CD4-positive, alpha-beta T cell (primary cell): ENCODE measurements around the gene COL23A1. TPM values are rescaled to one million over a fixed set of nuclear protein-coding genes. Genes with fewer than 3 reads are reported as not detected.
A peak's percentile ranks its signal among the peaks of the same experiment; 100 is the strongest.

Source experiments
- ATAC-seq: fragments of 200-7000 bp; cut with Tn5 transposase; one replicate; pipeline ENCODE4 v1.10.0; 2022; ENCODE audit warnings: mild to moderate bottlenecking; ENCODE audit not compliant: poor library complexity
- CTCF ChIA-PET: fragments of 350-600 bp; sonication (Branson Sonifier 250); formaldehyde crosslinking; loops from one replicate; lab custom pipeline; 2021; ENCODE audit warnings: antibody characterized with exemption, inconsistent platforms; lab: Charles Lee
- POLR2A ChIA-PET: fragments of 350-600 bp; sonication (Branson Sonifier 250); formaldehyde crosslinking; loops from one replicate; lab custom pipeline; 2021; ENCODE audit warnings: antibody characterized with exemption, inconsistent platforms; lab: Charles Lee
- DNase-seq, 14 experiments: peaks; one replicate each; pipeline ENCODE4 v3.0.0-alpha.2; 2013 to 2020; ENCODE audit warnings: mixed read lengths in 2 of 14
- H3K27ac ChIP-seq, 2 donors: one replicate each; pipeline versions ENCODE4 v1.5.1 to v1.7.0; 2013; ENCODE audit warnings: low read length in 2 of 2, low read depth in 1 of 2, mild to moderate bottlenecking in 1 of 2
- H3K27me3 ChIP-seq, 2 experiments: 1 replicate in 1 of 2; 2 replicates in 1 of 2; pipeline versions ENCODE4 v1.6.1 to v1.7.0; 2013; ENCODE audit warnings: low read length in 2 of 2, control low read depth in 1 of 2, mild to moderate bottlenecking in 1 of 2, moderate library complexity in 1 of 2; ENCODE audit not compliant: insufficient read depth in 2 of 2, control insufficient read depth in 1 of 2
- H3K36me3 ChIP-seq: one replicate; pipeline ENCODE4 v1.6.1; 2013; ENCODE audit warnings: low read length, control low read depth; ENCODE audit not compliant: insufficient read depth
- H3K4me1 ChIP-seq: one replicate; pipeline ENCODE4 v1.6.1; 2013; ENCODE audit warnings: low read length, control low read depth; ENCODE audit not compliant: insufficient read depth
- H3K4me3 ChIP-seq: one replicate; pipeline ENCODE4 v1.5.1; 2013; ENCODE audit warnings: mild to moderate bottlenecking, low read length, moderate library complexity
- H3K9me3 ChIP-seq, 2 experiments: 1 replicate in 1 of 2; 2 replicates in 1 of 2; pipeline versions ENCODE4 v1.6.1 to v1.7.0; 2013; ENCODE audit warnings: low read length in 2 of 2, mild to moderate bottlenecking in 2 of 2, control low read depth in 1 of 2, moderate library complexity in 1 of 2; ENCODE audit not compliant: control insufficient read depth in 1 of 2, insufficient read depth in 1 of 2
- H3K27ac Mint-ChIP-seq: one replicate; pipeline ENCODE4 v1.8.0; 2020; ENCODE audit warnings: mixed read lengths
- H3K27me3 Mint-ChIP-seq: one replicate; pipeline ENCODE4 v1.8.0; 2021; ENCODE audit warnings: mixed read lengths
- H3K36me3 Mint-ChIP-seq: one replicate; pipeline ENCODE4 v1.8.0; 2021; ENCODE audit warnings: low read depth, mixed read lengths
- H3K4me1 Mint-ChIP-seq: one replicate; pipeline ENCODE4 v1.8.0; 2021; ENCODE audit warnings: low read depth, mixed read lengths
- H3K4me3 Mint-ChIP-seq: one replicate; pipeline ENCODE4 v1.8.0; 2020; ENCODE audit warnings: mild to moderate bottlenecking, mixed read lengths
- H3K9me3 Mint-ChIP-seq: one replicate; pipeline ENCODE4 v1.8.0; 2020; ENCODE audit warnings: mixed read lengths
- CTCF ChIP-seq: fragments of 200-600 bp; IDR thresholded peaks from one replicate; pipeline ENCODE4 v1.8.0; 2022; ENCODE audit warnings: antibody characterized with exemption, mild to moderate bottlenecking
- intact Hi-C, 2 experiments: fragments of 100-400 bp; cut with DNase I in 1 of 2; cut with micrococcal nuclease in 1 of 2; formaldehyde crosslinking; loops; one replicate each; pipeline versions ENCODE4 v1.15.1 to v1.9.0; 2023 to 2025; cut with DNase I, micrococcal nuclease
- total RNA-seq, 174 experiments: library from RNA in 2 of 174; stranded (reverse) in 2 of 174; gene quantifications; one replicate each; pipeline ENCODE4 v1.2.3 and lab custom pipeline; 2021 to 2026

Gene COL23A1
- total RNA-seq, 2 experiments from 2014 or later: not detected

GRCh38 chr5:178340637-178341036 lies 249.6 kb downstream of the COL23A1 start:
- no peaks in the 10 kb centered on the region for H3K4me1 ChIP-seq
- no peak overlapping the region for H3K27ac Mint-ChIP-seq
- CTCF ChIA-PET: no interaction called here
- no peak overlapping the region for H3K27ac ChIP-seq
- H3K4me3 ChIP-seq: no peak overlapping the region
- no peaks in the 10 kb centered on the region for H3K9me3 Mint-ChIP-seq
- H3K27me3 Mint-ChIP-seq: no peaks in the 10 kb centered on the region
- TF ChIP-seq CTCF: no peak
- DNase-seq (no peak), ATAC-seq (no peak)
- no peaks in the 10 kb centered on the region for H3K4me1 Mint-ChIP-seq
- peaks cover 0 to 3% of the 10 kb centered on the region in 2 experiments for H3K27me3 ChIP-seq
- no peaks in the 10 kb centered on the region for H3K9me3 ChIP-seq
- POLR2A ChIA-PET: no interaction called here
- H3K36me3 Mint-ChIP-seq: no peaks in the 10 kb centered on the region
- H3K36me3 ChIP-seq: no peaks in the 10 kb centered on the region
- H3K4me3 Mint-ChIP-seq: no peak overlapping the region
- intact Hi-C loops: no loop called here

- Mint-ChIP-seq H3K27me3 (no peaks in the 10 kb centered on the region), H3K9me3 (no peaks in the 10 kb centered on the region), H3K27ac (no peak overlapping the region), H3K36me3 (no peaks in the 10 kb centered on the region), H3K4me1 (no peaks in the 10 kb centered on the region), H3K4me3 (no peak overlapping the region)
- Histone ChIP-seq H3K9me3 (no peaks in the 10 kb centered on the region), H3K4me1 (no peaks in the 10 kb centered on the region), H3K4me3 (no peak overlapping the region), H3K27me3 (peaks cover 0 to 3% of the 10 kb centered on the region in 2 experiments), H3K27ac (no peak overlapping the region), H3K36me3 (no peaks in the 10 kb centered on the region)
- intact Hi-C loops: no loop called here
- TF ChIP-seq CTCF: no peak
- POLR2A ChIA-PET: no interaction called here
- DNase-seq (peak in 1 of 14 experiments; percentile 21), ATAC-seq (no peak)
- CTCF ChIA-PET: no interaction called here
Observed at GRCh38 chr5:178340187-178340586, 250.0 kb downstream of the COL23A1 start.

- Mint-ChIP-seq H3K9me3 (no peaks in the 10 kb centered on the region), H3K4me1 (no peaks in the 10 kb centered on the region), H3K36me3 (no peaks in the 10 kb centered on the region), H3K4me3 (no peak overlapping the region), H3K27ac (no peak overlapping the region), H3K27me3 (no peaks in the 10 kb centered on the region)
- H3K4me3 ChIP-seq: no peak overlapping the region
- H3K4me1 ChIP-seq: no peaks in the 10 kb centered on the region
- CTCF ChIA-PET: no interaction called here
- no peak overlapping the region for H3K27ac ChIP-seq
- intact Hi-C loops: no loop called here
- ATAC-seq (no peak), DNase-seq (no peak)
- H3K9me3 ChIP-seq: no peaks in the 10 kb centered on the region
- peaks cover 0 to 3% of the 10 kb centered on the region in 2 experiments for H3K27me3 ChIP-seq
- TF ChIP-seq CTCF: no peak
- POLR2A ChIA-PET: no interaction called here
- no peaks in the 10 kb centered on the region for H3K36me3 ChIP-seq
Observed at GRCh38 chr5:178339272-178339671, 250.9 kb downstream of the COL23A1 start.
